GM08714 (cell line): ENCODE results near the gene CDK17.
A peak's percentile ranks its signal among the peaks of the same experiment; 100 is the strongest.
"Not testable (repeated sequence)": the region's sequence is repeated elsewhere in the genome, so short reads cannot be mapped to it uniquely, and the experiment has no call there.

Experiments
- H3K4me3 ChIP-seq: fragments of 200-500 bp; sonication (Bioruptor generic); 2 replicates; pipeline ENCODE4 v1.5.1; 2014; ENCODE audit warnings: mild to moderate bottlenecking, low read length, inconsistent platforms
- ZNF274 ChIP-seq: IDR thresholded peaks from 2 replicates; pipeline ENCODE4 v1.6.1; 2012; ENCODE audit warnings: mild to moderate bottlenecking, low read depth, low read length

CDK17 gene

GRCh38 chr12:96334502-96334901 lies 65.7 kb downstream of the CDK17 start:
- TF ChIP-seq ZNF274 = no peak
- no peak overlapping the region for H3K4me3 ChIP-seq

GRCh38 chr12:96329545-96329944 lies 70.7 kb downstream of the CDK17 start:
- no peak overlapping the region for H3K4me3 ChIP-seq
- TF ChIP-seq ZNF274 = no peak

- TF ChIP-seq ZNF274 = no peak
- H3K4me3 ChIP-seq = no peak overlapping the region
Measured at GRCh38 chr12:96329018-96329417, 71.2 kb downstream of the CDK17 start.

- no peak overlapping the region for H3K4me3 ChIP-seq
Measured at GRCh38 chr12:96327889-96328288, 72.3 kb downstream of the CDK17 start.

GRCh38 chr12:96327346-96327745 lies 72.9 kb downstream of the CDK17 start:
- H3K4me3 ChIP-seq = no peak overlapping the region
- no peak for TF ChIP-seq ZNF274

More at GRCh38 chr12:96327889-96328288, 72.3 kb downstream of the CDK17 start:
- no peak for TF ChIP-seq ZNF274

GRCh38 chr12:96326628-96327227 lies 73.5 kb downstream of the CDK17 start:
- H3K4me3 ChIP-seq = no peak overlapping the region
- no peak for TF ChIP-seq ZNF274

- no peak for TF ChIP-seq ZNF274
- H3K4me3 ChIP-seq = no peak overlapping the region
Measured at GRCh38 chr12:96323906-96324305, 76.3 kb downstream of the CDK17 start.

GRCh38 chr12:96322720-96323119 lies 77.5 kb downstream of the CDK17 start:
- no peak overlapping the region for H3K4me3 ChIP-seq
- TF ChIP-seq ZNF274 = no peak

GRCh38 chr12:96321941-96322340 lies 78.3 kb downstream of the CDK17 start:
- no peak for TF ChIP-seq ZNF274
- H3K4me3 ChIP-seq = no peak overlapping the region

GRCh38 chr12:96317801-96318200 lies 82.4 kb downstream of the CDK17 start:
- H3K4me3 ChIP-seq = not testable (repeated sequence)

GRCh38 chr12:96315741-96316481 lies 84.3 kb downstream of the CDK17 start:
- H3K4me3 ChIP-seq = peak overlapping the region; percentile 70

GRCh38 chr12:96314723-96315122 lies 85.5 kb downstream of the CDK17 start:
- no peak overlapping the region for H3K4me3 ChIP-seq
- TF ChIP-seq ZNF274 = no peak

GRCh38 chr12:96313606-96314005 lies 86.6 kb downstream of the CDK17 start:
- no peak for TF ChIP-seq ZNF274
- H3K4me3 ChIP-seq = no peak overlapping the region

- TF ChIP-seq ZNF274 = no peak
- H3K4me3 ChIP-seq = no peak overlapping the region
Measured at GRCh38 chr12:96311191-96311590, 89.0 kb downstream of the CDK17 start.

- no peak overlapping the region for H3K4me3 ChIP-seq
- TF ChIP-seq ZNF274 = no peak
Measured at GRCh38 chr12:96310067-96310466, 90.2 kb downstream of the CDK17 start.

GRCh38 chr12:96308881-96309280 lies 91.4 kb downstream of the CDK17 start:
- no peak overlapping the region for H3K4me3 ChIP-seq
- TF ChIP-seq ZNF274 = no peak
